AG04449 (cell line): ENCODE data around the gene RBM47.

Experiments used
- CTCF ChIA-PET: fragments of 350-600 bp; formaldehyde crosslinking; extraction: SDS; loops from one replicate; lab custom pipeline; 2021; ENCODE audit warnings: antibody characterized with exemption; lab: Yijun Ruan, JAX
- POLR2A ChIA-PET: fragments of 400-600, 350-600 bp; formaldehyde crosslinking; extraction: SDS; loops from one replicate; lab custom pipeline; 2020; ENCODE audit warnings: antibody characterized with exemption, inconsistent platforms; lab: Yijun Ruan, JAX
- DNase-seq: peaks from one replicate; pipeline ENCODE4 v3.0.0-alpha.2; 2010; ENCODE audit warnings: low read depth, low spot score
- H3K4me3 ChIP-seq: 2 replicates; pipeline ENCODE4 v1.5.1; 2011; ENCODE audit warnings: low read depth, mild to moderate bottlenecking, control low read depth, low read length
- CTCF ChIP-seq: IDR thresholded peaks from one replicate; pipeline ENCODE4 v1.5.1; 2011; ENCODE audit warnings: mild to moderate bottlenecking, moderate library complexity, low read length, control low read depth, inconsistent platforms; ENCODE audit not compliant: insufficient read depth; ENCODE audit errors: missing control alignments

The RBM47 gene

GRCh38 chr4:40621592-40622512 lies 7.8 kb downstream of the RBM47 start:
- no peak overlapping the region for H3K4me3 ChIP-seq
- ChIA-PET POLR2A (interaction anchor here (0.7 kb wide), 1 partner anchor 41 kb away, joined by 4 read pairs; no protein-coding TSS in a partner anchor), CTCF (interaction anchor here (0.7 kb wide), 1 partner anchor 14 kb away, joined by 4 read pairs; no protein-coding TSS in a partner anchor)
- TF ChIP-seq CTCF: no peak
- peak; percentile 93 for DNase-seq

- CTCF ChIA-PET: interaction anchor here (0.7 kb wide), 1 partner anchor 13 kb away, joined by 4 read pairs; no protein-coding TSS in a partner anchor
- H3K4me3 ChIP-seq: no peak overlapping the region
- TF ChIP-seq CTCF: no peak
- POLR2A ChIA-PET: interaction anchor here (0.7 kb wide), 1 partner anchor 42 kb away, joined by 4 read pairs; no protein-coding TSS in a partner anchor
- no peak for DNase-seq
Measured at GRCh38 chr4:40621229-40621591, 8.5 kb downstream of the RBM47 start.

- POLR2A ChIA-PET: no interaction called here
- H3K4me3 ChIP-seq: no peak overlapping the region
- no peak for TF ChIP-seq CTCF
- DNase-seq: no peak
- CTCF ChIA-PET: no interaction called here
Measured at GRCh38 chr4:40619600-40619999, 10.1 kb downstream of the RBM47 start.

GRCh38 chr4:40617872-40618271 lies 11.8 kb downstream of the RBM47 start:
- TF ChIP-seq CTCF: no peak
- DNase-seq: no peak
- POLR2A ChIA-PET: no interaction called here
- no peak overlapping the region for H3K4me3 ChIP-seq
- CTCF ChIA-PET: no interaction called here

- ChIA-PET CTCF (interaction anchor here (1.5 kb wide), 1 partner anchor 297 kb away, joined by 3 read pairs; no protein-coding TSS in a partner anchor), POLR2A (interaction anchor here (0.6 kb wide), 1 partner anchor 1360 kb away, joined by 4 read pairs; no protein-coding TSS in a partner anchor)
- TF ChIP-seq CTCF: no peak
- no peak for DNase-seq
- H3K4me3 ChIP-seq: no peak overlapping the region
Measured at GRCh38 chr4:40614031-40614430, 15.6 kb downstream of the RBM47 start.

GRCh38 chr4:40613456-40613855 lies 16.2 kb downstream of the RBM47 start:
- no peak overlapping the region for H3K4me3 ChIP-seq
- DNase-seq: peak; percentile 26
- POLR2A ChIA-PET: no interaction called here
- CTCF ChIA-PET: interaction anchor here (0.6 kb wide), 1 partner anchor 72 kb away, joined by 5 read pairs; no protein-coding TSS in a partner anchor
- TF ChIP-seq CTCF: no peak
